CD4-positive, alpha-beta T cell (primary cell): Measurements from ENCODE around the gene AIF1. TPM values are rescaled to one million over a fixed set of nuclear protein-coding genes. Genes with fewer than 3 reads are reported as not detected.

Experiments used
- ATAC-seq: fragments of 200-7000 bp; cut with Tn5 transposase; one replicate; pipeline ENCODE4 v1.10.0; 2022; ENCODE audit warnings: mild to moderate bottlenecking; ENCODE audit not compliant: poor library complexity
- CTCF ChIA-PET: fragments of 350-600 bp; sonication (Branson Sonifier 250); formaldehyde crosslinking; loops from one replicate; lab custom pipeline; 2021; ENCODE audit warnings: antibody characterized with exemption, inconsistent platforms; lab: Charles Lee
- POLR2A ChIA-PET: fragments of 350-600 bp; sonication (Branson Sonifier 250); formaldehyde crosslinking; loops from one replicate; lab custom pipeline; 2021; ENCODE audit warnings: antibody characterized with exemption, inconsistent platforms; lab: Charles Lee
- DNase-seq, 14 experiments: peaks; one replicate each; pipeline ENCODE4 v3.0.0-alpha.2; 2013 to 2020; ENCODE audit warnings: mixed read lengths in 2 of 14
- H3K27ac ChIP-seq, 2 donors: one replicate each; pipeline versions ENCODE4 v1.5.1 to v1.7.0; 2013; ENCODE audit warnings: low read length in 2 of 2, low read depth in 1 of 2, mild to moderate bottlenecking in 1 of 2
- H3K27me3 ChIP-seq, 2 experiments: 1 replicate in 1 of 2; 2 replicates in 1 of 2; pipeline versions ENCODE4 v1.6.1 to v1.7.0; 2013; ENCODE audit warnings: low read length in 2 of 2, control low read depth in 1 of 2, mild to moderate bottlenecking in 1 of 2, moderate library complexity in 1 of 2; ENCODE audit not compliant: insufficient read depth in 2 of 2, control insufficient read depth in 1 of 2
- H3K36me3 ChIP-seq: one replicate; pipeline ENCODE4 v1.6.1; 2013; ENCODE audit warnings: low read length, control low read depth; ENCODE audit not compliant: insufficient read depth
- H3K4me1 ChIP-seq: one replicate; pipeline ENCODE4 v1.6.1; 2013; ENCODE audit warnings: low read length, control low read depth; ENCODE audit not compliant: insufficient read depth
- H3K4me3 ChIP-seq: one replicate; pipeline ENCODE4 v1.5.1; 2013; ENCODE audit warnings: mild to moderate bottlenecking, low read length, moderate library complexity
- H3K9me3 ChIP-seq, 2 experiments: 1 replicate in 1 of 2; 2 replicates in 1 of 2; pipeline versions ENCODE4 v1.6.1 to v1.7.0; 2013; ENCODE audit warnings: low read length in 2 of 2, mild to moderate bottlenecking in 2 of 2, control low read depth in 1 of 2, moderate library complexity in 1 of 2; ENCODE audit not compliant: control insufficient read depth in 1 of 2, insufficient read depth in 1 of 2
- H3K27ac Mint-ChIP-seq: one replicate; pipeline ENCODE4 v1.8.0; 2020; ENCODE audit warnings: mixed read lengths
- H3K27me3 Mint-ChIP-seq: one replicate; pipeline ENCODE4 v1.8.0; 2021; ENCODE audit warnings: mixed read lengths
- H3K36me3 Mint-ChIP-seq: one replicate; pipeline ENCODE4 v1.8.0; 2021; ENCODE audit warnings: low read depth, mixed read lengths
- H3K4me1 Mint-ChIP-seq: one replicate; pipeline ENCODE4 v1.8.0; 2021; ENCODE audit warnings: low read depth, mixed read lengths
- H3K4me3 Mint-ChIP-seq: one replicate; pipeline ENCODE4 v1.8.0; 2020; ENCODE audit warnings: mild to moderate bottlenecking, mixed read lengths
- H3K9me3 Mint-ChIP-seq: one replicate; pipeline ENCODE4 v1.8.0; 2020; ENCODE audit warnings: mixed read lengths
- intact Hi-C, 2 experiments: fragments of 100-400 bp; cut with DNase I in 1 of 2; cut with micrococcal nuclease in 1 of 2; formaldehyde crosslinking; loops; one replicate each; pipeline versions ENCODE4 v1.15.1 to v1.9.0; 2023 to 2025; cut with DNase I, micrococcal nuclease
- total RNA-seq, 174 experiments: library from RNA in 2 of 174; stranded (reverse) in 2 of 174; gene quantifications; one replicate each; pipeline ENCODE4 v1.2.3 and lab custom pipeline; 2021 to 2026
- TF ChIP-seq, protein P1 (sequence below): fragments of 200-600 bp; IDR thresholded peaks from one replicate; pipeline ENCODE4 v1.8.0; 2022; ENCODE audit warnings: antibody characterized with exemption, mild to moderate bottlenecking

The AIF1 gene
- total RNA-seq, 2 experiments from 2014 or later, result 31.8 to 35.5 TPM

- H3K36me3 ChIP-seq, result no peaks in the 10 kb centered on the region
- no peak for DNase-seq
- H3K27ac Mint-ChIP-seq, result no peak overlapping the region
- no peaks in the 10 kb centered on the region for H3K9me3 ChIP-seq
- no peaks in the 10 kb centered on the region for H3K27me3 Mint-ChIP-seq
- H3K4me3 ChIP-seq, result no peak overlapping the region
- intact Hi-C loops, result no loop called here
- POLR2A ChIA-PET, result no interaction called here
- no peak for ATAC-seq
- H3K36me3 Mint-ChIP-seq, result no peaks in the 10 kb centered on the region
- no peak overlapping the region for H3K4me3 Mint-ChIP-seq
- CTCF ChIA-PET, result interaction anchor here (1.0 to 1.1 kb wide), 2 partner anchors 11 to 28 kb away, joined by 3 to 4 read pairs; no protein-coding TSS in a partner anchor
- no peak overlapping the region for H3K27ac ChIP-seq
- H3K27me3 ChIP-seq, result no peaks in the 10 kb centered on the region
- no peaks in the 10 kb centered on the region for H3K9me3 Mint-ChIP-seq
- H3K4me1 ChIP-seq, result no peaks in the 10 kb centered on the region
- TF ChIP-seq, protein P1, sequence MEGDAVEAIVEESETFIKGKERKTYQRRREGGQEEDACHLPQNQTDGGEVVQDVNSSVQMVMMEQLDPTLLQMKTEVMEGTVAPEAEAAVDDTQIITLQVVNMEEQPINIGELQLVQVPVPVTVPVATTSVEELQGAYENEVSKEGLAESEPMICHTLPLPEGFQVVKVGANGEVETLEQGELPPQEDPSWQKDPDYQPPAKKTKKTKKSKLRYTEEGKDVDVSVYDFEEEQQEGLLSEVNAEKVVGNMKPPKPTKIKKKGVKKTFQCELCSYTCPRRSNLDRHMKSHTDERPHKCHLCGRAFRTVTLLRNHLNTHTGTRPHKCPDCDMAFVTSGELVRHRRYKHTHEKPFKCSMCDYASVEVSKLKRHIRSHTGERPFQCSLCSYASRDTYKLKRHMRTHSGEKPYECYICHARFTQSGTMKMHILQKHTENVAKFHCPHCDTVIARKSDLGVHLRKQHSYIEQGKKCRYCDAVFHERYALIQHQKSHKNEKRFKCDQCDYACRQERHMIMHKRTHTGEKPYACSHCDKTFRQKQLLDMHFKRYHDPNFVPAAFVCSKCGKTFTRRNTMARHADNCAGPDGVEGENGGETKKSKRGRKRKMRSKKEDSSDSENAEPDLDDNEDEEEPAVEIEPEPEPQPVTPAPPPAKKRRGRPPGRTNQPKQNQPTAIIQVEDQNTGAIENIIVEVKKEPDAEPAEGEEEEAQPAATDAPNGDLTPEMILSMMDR, result no peak
- peaks cover 4% of the 10 kb centered on the region for H3K4me1 Mint-ChIP-seq
Measured at GRCh38 chr6:31609519-31610406, 5.3 kb upstream of the AIF1 start.

DNA sequence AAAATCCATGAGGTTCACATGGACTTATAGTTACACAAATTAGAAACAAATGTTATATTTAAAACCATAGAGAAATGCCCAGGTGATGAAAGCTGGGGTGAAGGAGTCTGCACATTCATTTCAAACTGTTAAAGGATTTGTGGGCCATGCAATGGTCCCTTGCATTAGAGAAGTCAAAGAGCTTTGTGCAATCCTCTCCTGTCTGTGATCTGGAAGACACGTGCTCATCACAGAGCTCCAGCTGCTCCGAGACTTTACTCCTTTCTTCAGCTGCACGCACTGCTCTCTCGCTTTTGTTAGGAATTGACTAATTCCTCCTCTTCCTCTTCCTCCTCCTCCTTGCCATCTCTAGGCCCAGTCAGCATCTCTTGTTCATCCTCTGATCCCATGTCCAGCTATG lies 4.1 kb upstream of the AIF1 start:
- TF ChIP-seq, protein P1, result no peak
- Histone ChIP-seq H3K9me3 (no peaks in the 10 kb centered on the region), H3K36me3 (no peaks in the 10 kb centered on the region), H3K4me1 (peaks cover 11% of the 10 kb centered on the region), H3K27me3 (no peaks in the 10 kb centered on the region), H3K4me3 (no peak overlapping the region), H3K27ac (no peak overlapping the region)
- DNase-seq, result no peak
- ChIA-PET CTCF (interaction anchor here (0.9 to 1.2 kb wide), 2 partner anchors 13 to 14 kb away, joined by 3 read pairs; no protein-coding TSS in a partner anchor), POLR2A (interaction anchor here (0.6 kb wide), 2 partner anchors 696 to 882 kb away, joined by 3 to 5 read pairs; no protein-coding TSS in a partner anchor)
- Mint-ChIP-seq H3K9me3 (no peaks in the 10 kb centered on the region), H3K4me3 (no peak overlapping the region), H3K4me1 (peaks cover 17% of the 10 kb centered on the region), H3K27me3 (no peaks in the 10 kb centered on the region), H3K27ac (no peak overlapping the region), H3K36me3 (no peaks in the 10 kb centered on the region)
- intact Hi-C loops, result no loop called here
- ATAC-seq, result no peak

- ChIA-PET POLR2A (no interaction called here), CTCF (interaction anchor here (0.9 kb wide), 1 partner anchor 17 kb away, joined by 3 read pairs; no protein-coding TSS in a partner anchor)
- Histone ChIP-seq H3K4me1 (peaks cover 21% of the 10 kb centered on the region), H3K27ac (no peak overlapping the region), H3K9me3 (no peaks in the 10 kb centered on the region), H3K27me3 (no peaks in the 10 kb centered on the region), H3K4me3 (no peak overlapping the region), H3K36me3 (no peaks in the 10 kb centered on the region)
- Mint-ChIP-seq H3K4me3 (peak overlapping the region; percentile 15), H3K27ac (peak overlapping the region; percentile 86), H3K27me3 (no peaks in the 10 kb centered on the region), H3K4me1 (peaks cover 29% of the 10 kb centered on the region), H3K9me3 (no peaks in the 10 kb centered on the region), H3K36me3 (no peaks in the 10 kb centered on the region)
- TF ChIP-seq, protein P1, result no peak
- ATAC-seq (no peak), DNase-seq (peak in 1 of 14 experiments; percentile 49)
- intact Hi-C loops, result no loop called here
Measured at GRCh38 chr6:31614075-31614619, 887 bp upstream of the AIF1 start.
